Stimulated activated memory B cell treated with anti-CD40 and anti-IgM and Interleukin-4, amounts not matched to agents 10 μg/mL and 1 μg/mL and 100 μg/mL, for 72 hours (primary cell): ENCODE results near the gene C19orf47.
"Not testable (repeated sequence)": the region's sequence is repeated elsewhere in the genome, so short reads cannot be mapped to it uniquely, and the experiment has no call there.

Experiments
- ATAC-seq: fragments of 150-1000 bp; cut with Tn5 transposase; 2 replicates; pipeline ENCODE4 v1.10.0; 2021
- H3K27ac Mint-ChIP-seq: one replicate; pipeline ENCODE4 v1.8.0; 2022; ENCODE audit warnings: mild to moderate bottlenecking, mixed read lengths
- H3K27me3 Mint-ChIP-seq: one replicate; pipeline ENCODE4 v1.8.0; 2022; ENCODE audit warnings: mixed read lengths
- H3K36me3 Mint-ChIP-seq: one replicate; pipeline ENCODE4 v1.8.0; 2022; ENCODE audit warnings: mixed read lengths
- H3K4me1 Mint-ChIP-seq: one replicate; pipeline ENCODE4 v1.8.0; 2022; ENCODE audit warnings: mixed read lengths
- H3K4me3 Mint-ChIP-seq: one replicate; pipeline ENCODE4 v1.8.0; 2022; ENCODE audit warnings: mild to moderate bottlenecking, moderate library complexity, mixed read lengths
- H3K9me3 Mint-ChIP-seq: one replicate; pipeline ENCODE4 v1.8.0; 2022; ENCODE audit warnings: mixed read lengths

The C19orf47 gene

GRCh38 chr19:40381321-40381720, 33.1 kb upstream of the C19orf47 start:
- Mint-ChIP-seq H3K27ac (no peak overlapping the region), H3K4me3 (no peak overlapping the region), H3K27me3 (no peaks in the 10 kb centered on the region)

GRCh38 chr19:40380199-40381037, 32.2 kb upstream of the C19orf47 start:
- H3K4me1 Mint-ChIP-seq: no peaks in the 10 kb centered on the region
- no peak overlapping the region for H3K4me3 Mint-ChIP-seq
- H3K9me3 Mint-ChIP-seq: no peaks in the 10 kb centered on the region
- peaks cover 25% of the 10 kb centered on the region for H3K36me3 Mint-ChIP-seq
- ATAC-seq: no peak
- no peaks in the 10 kb centered on the region for H3K27me3 Mint-ChIP-seq
- no peak overlapping the region for H3K27ac Mint-ChIP-seq

More at GRCh38 chr19:40381321-40381720, 33.1 kb upstream of the C19orf47 start:
- H3K9me3 Mint-ChIP-seq: no peaks in the 10 kb centered on the region
- H3K4me1 Mint-ChIP-seq: no peaks in the 10 kb centered on the region
- no peak for ATAC-seq
- H3K36me3 Mint-ChIP-seq: peaks cover 16% of the 10 kb centered on the region

- Mint-ChIP-seq H3K4me1 (no peaks in the 10 kb centered on the region), H3K36me3 (peaks cover 33% of the 10 kb centered on the region), H3K27me3 (no peaks in the 10 kb centered on the region), H3K9me3 (no peaks in the 10 kb centered on the region), H3K27ac (no peak overlapping the region), H3K4me3 (no peak overlapping the region)
- ATAC-seq: no peak
Observed at GRCh38 chr19:40379446-40380198, 31.4 kb upstream of the C19orf47 start.

GRCh38 chr19:40378509-40378908, 30.3 kb upstream of the C19orf47 start:
- H3K4me1 Mint-ChIP-seq: no peaks in the 10 kb centered on the region
- H3K9me3 Mint-ChIP-seq: no peaks in the 10 kb centered on the region
- peaks cover 38% of the 10 kb centered on the region for H3K36me3 Mint-ChIP-seq
- no peak overlapping the region for H3K4me3 Mint-ChIP-seq
- no peak for ATAC-seq
- H3K27me3 Mint-ChIP-seq: no peaks in the 10 kb centered on the region
- no peak overlapping the region for H3K27ac Mint-ChIP-seq

- ATAC-seq: no peak
- Mint-ChIP-seq H3K4me3 (no peak overlapping the region), H3K27ac (no peak overlapping the region), H3K4me1 (no peaks in the 10 kb centered on the region), H3K27me3 (no peaks in the 10 kb centered on the region), H3K36me3 (peaks cover 41% of the 10 kb centered on the region), H3K9me3 (no peaks in the 10 kb centered on the region)
Observed at GRCh38 chr19:40377876-40378385, 29.7 kb upstream of the C19orf47 start.

- no peaks in the 10 kb centered on the region for H3K27me3 Mint-ChIP-seq
- no peaks in the 10 kb centered on the region for H3K4me1 Mint-ChIP-seq
- H3K9me3 Mint-ChIP-seq: no peaks in the 10 kb centered on the region
- no peak overlapping the region for H3K27ac Mint-ChIP-seq
- ATAC-seq: no peak
- H3K36me3 Mint-ChIP-seq: peaks cover 48% of the 10 kb centered on the region
- H3K4me3 Mint-ChIP-seq: no peak overlapping the region
Observed at GRCh38 chr19:40376286-40376862, 28.2 kb upstream of the C19orf47 start.

GRCh38 chr19:40374084-40374483, 25.9 kb upstream of the C19orf47 start:
- Mint-ChIP-seq H3K27ac (no peak overlapping the region), H3K9me3 (no peaks in the 10 kb centered on the region), H3K4me1 (no peaks in the 10 kb centered on the region), H3K4me3 (no peak overlapping the region), H3K36me3 (peaks cover 62% of the 10 kb centered on the region), H3K27me3 (no peaks in the 10 kb centered on the region)
- ATAC-seq: no peak

- Mint-ChIP-seq H3K27me3 (no peaks in the 10 kb centered on the region), H3K36me3 (peaks cover 50% of the 10 kb centered on the region), H3K4me1 (no peaks in the 10 kb centered on the region), H3K4me3 (no peak overlapping the region), H3K9me3 (no peaks in the 10 kb centered on the region), H3K27ac (no peak overlapping the region)
- ATAC-seq: no peak
Observed at GRCh38 chr19:40371802-40372122, 23.6 kb upstream of the C19orf47 start.

- Mint-ChIP-seq H3K27ac (no peak overlapping the region), H3K4me1 (no peaks in the 10 kb centered on the region), H3K4me3 (no peak overlapping the region), H3K27me3 (no peaks in the 10 kb centered on the region), H3K9me3 (no peaks in the 10 kb centered on the region), H3K36me3 (peaks cover 44% of the 10 kb centered on the region)
- no peak for ATAC-seq
Observed at GRCh38 chr19:40370997-40371801, 23.0 kb upstream of the C19orf47 start.

- not testable (repeated sequence) for H3K4me1 Mint-ChIP-seq, H3K27me3 Mint-ChIP-seq, H3K9me3 Mint-ChIP-seq, ATAC-seq, H3K4me3 Mint-ChIP-seq, H3K27ac Mint-ChIP-seq
- peaks cover 35% of the 10 kb centered on the region for H3K36me3 Mint-ChIP-seq
Observed at GRCh38 chr19:40370253-40370652, 22.1 kb upstream of the C19orf47 start.

GRCh38 chr19:40369797-40370196, 21.6 kb upstream of the C19orf47 start:
- no peak for ATAC-seq
- Mint-ChIP-seq H3K27me3 (no peaks in the 10 kb centered on the region), H3K9me3 (no peaks in the 10 kb centered on the region), H3K4me1 (peaks cover 8% of the 10 kb centered on the region), H3K36me3 (peaks cover 30% of the 10 kb centered on the region), H3K27ac (no peak overlapping the region), H3K4me3 (no peak overlapping the region)

GRCh38 chr19:40367577-40368434, 19.6 kb upstream of the C19orf47 start:
- Mint-ChIP-seq H3K36me3 (peaks cover 19% of the 10 kb centered on the region), H3K4me1 (peaks cover 15% of the 10 kb centered on the region), H3K9me3 (no peaks in the 10 kb centered on the region), H3K27me3 (no peaks in the 10 kb centered on the region), H3K27ac (no peak overlapping the region), H3K4me3 (no peak overlapping the region)
- no peak for ATAC-seq

GRCh38 chr19:40366697-40367561, 18.7 kb upstream of the C19orf47 start:
- peaks cover 24% of the 10 kb centered on the region for H3K36me3 Mint-ChIP-seq
- peaks cover 16% of the 10 kb centered on the region for H3K4me1 Mint-ChIP-seq
- H3K9me3 Mint-ChIP-seq: no peaks in the 10 kb centered on the region
- H3K27ac Mint-ChIP-seq: no peak overlapping the region
- no peak for ATAC-seq
- no peak overlapping the region for H3K4me3 Mint-ChIP-seq
- H3K27me3 Mint-ChIP-seq: no peaks in the 10 kb centered on the region
